HepG2 (cell line): ENCODE data around the gene RARG. TPM values are rescaled to one million over a fixed set of nuclear protein-coding genes. Genes with fewer than 3 reads are reported as not detected.
A peak's percentile ranks its signal among the peaks of the same experiment; 100 is the strongest.

ENCODE experiments used
- ASH2L ChIP-seq: fragments of 300-600, 200-600 bp; sonication (generic); IDR thresholded peaks from 2 replicates; pipeline ENCODE4 v1.7.0; 2017; ENCODE audit warnings: low read depth, mild to moderate bottlenecking, moderate library complexity, mixed read lengths, low read length; ENCODE audit not compliant: insufficient read length
- ATF4 ChIP-seq, 2 experiments: fragments of 450-650 bp in 1 of 2; sonication (generic) in 1 of 2; formaldehyde crosslinking; IDR thresholded peaks; 2 replicates each; pipeline versions ENCODE4 v1.5.0 to v1.8.0; 2020 to 2022; ENCODE audit warnings: mild to moderate bottlenecking in 1 of 2, missing genetic modification reagents in 1 of 2
- KMT2B ChIP-seq: IDR thresholded peaks from 2 replicates; pipeline ENCODE4 v1.6.1; 2016; ENCODE audit warnings: missing genetic modification reagents, missing compliant biosample characterization
- NFIC ChIP-seq: IDR thresholded peaks from 2 replicates; pipeline ENCODE4 v1.6.1; 2012; ENCODE audit warnings: mild to moderate bottlenecking, low read length, inconsistent platforms
- PRDM15 ChIP-seq: sonication (generic); formaldehyde crosslinking; IDR thresholded peaks from 2 replicates; pipeline ENCODE4 v1.4.0; 2020; ENCODE audit warnings: missing genetic modification reagents
- RELA ChIP-seq: sonication (generic); formaldehyde crosslinking; IDR thresholded peaks from 2 replicates; pipeline ENCODE4 v1.4.0; 2020; ENCODE audit warnings: missing genetic modification reagents
- RXRB ChIP-seq: IDR thresholded peaks from 2 replicates; pipeline ENCODE4 v1.6.1; 2016; ENCODE audit warnings: borderline replicate concordance, missing genetic modification reagents, missing compliant biosample characterization
- SYNCRIP ChIP-seq: fragments of 200-400 bp; formaldehyde crosslinking; IDR thresholded peaks from 2 replicates; pipeline ENCODE4 v1.6.1; 2018; ENCODE audit warnings: mild to moderate bottlenecking, low read depth, low read length; ENCODE audit not compliant: insufficient read depth
- TBP ChIP-seq: sonication (generic); formaldehyde crosslinking; IDR thresholded peaks from 2 replicates; pipeline ENCODE4 v1.5.0; 2020; ENCODE audit warnings: missing genetic modification reagents
- TFDP2 ChIP-seq: sonication (generic); formaldehyde crosslinking; IDR thresholded peaks from 2 replicates; pipeline ENCODE4 v1.4.0; 2020; ENCODE audit warnings: missing genetic modification reagents
- ZBTB40 ChIP-seq, 2 experiments: fragments of 450-650 bp in 1 of 2; sonication (generic) in 1 of 2; formaldehyde crosslinking in 1 of 2; IDR thresholded peaks; 2 replicates each; pipeline versions ENCODE4 v1.6.1 to v1.8.0; 2016 to 2022; ENCODE audit warnings: antibody characterized with exemption in 1 of 2, mild to moderate bottlenecking in 1 of 2, missing genetic modification reagents in 1 of 2
- ZNF354B ChIP-seq: sonication (generic); formaldehyde crosslinking; IDR thresholded peaks from 2 replicates; pipeline ENCODE4 v1.8.0; 2022; ENCODE audit warnings: mild to moderate bottlenecking, missing genetic modification reagents
- ZNF740 ChIP-seq: sonication (generic); formaldehyde crosslinking; IDR thresholded peaks from 2 replicates; pipeline ENCODE4 v1.4.0; 2020; ENCODE audit warnings: missing genetic modification reagents
- polyA plus RNA-seq, 8 experiments: library from polyadenylated mRNA; depleted of rRNA in 3 of 8; stranded (reverse) in 7 of 8; unstranded in 1 of 8; fragments of >200 nt; fragmentation: Illumina TruSeq in 4 of 8; extraction: Trizol in 4 of 8; gene quantifications; 2 replicates each; pipeline versions ENCODE4 v1.2.1 to v1.2.3, GENCODE V29; 2011 to 2016; ENCODE audit warnings: low read depth in 4 of 8, missing spikeins in 1 of 8, mixed read lengths in 1 of 8; ENCODE audit not compliant: insufficient read depth in 1 of 8
- total RNA-seq, 5 experiments: library from RNA; depleted of rRNA; stranded (reverse); fragments of >200 nt; fragmentation: Illumina TruSeq; extraction: Trizol; gene quantifications; 2 replicates each; pipeline ENCODE4 v1.2.3, GENCODE V29; 2016; ENCODE audit warnings: low read depth in 1 of 5

The RARG gene
- total and polyA plus RNA-seq, 2 of the 13 experiments (the other 11 are each of a cell fraction or from before 2014, with no cell fraction given), result 0.77 to 1.5 TPM

GRCh38 chr12:53267999-53268629 is 36.1 kb upstream of the RARG start, which contains the start of gene ESPL1 (continued):
- no peak for TF ChIP-seq TBP (CRISPR knock-in tag)
- peak; percentile 77 for TF ChIP-seq KMT2B
- TF ChIP-seq PRDM15 (CRISPR knock-in tag), result no peak
- peak; percentile 16; the same call in 1 of the 2 replicates for TF ChIP-seq RELA (CRISPR knock-in tag)
- TF ChIP-seq NFIC, result no peak
- 0 out of 4 replicates have a peak, but pooled peaks of 1 of the 2 experiments have one; percentile 53 for TF ChIP-seq ATF4 (CRISPR knock-in tag; IDR thresholded peaks at IDR 0.05)
- no peak for TF ChIP-seq ZBTB40 (IDR thresholded peaks at IDR 0.05)
- TF ChIP-seq ZBTB40 (CRISPR knock-in tag; IDR thresholded peaks at IDR 0.05), result peak; percentile 67; the same call in 1 of the 2 replicates
- TF ChIP-seq RXRB (CRISPR knock-in tag), result peak; percentile 45; the same call in 1 of the 2 replicates
- TF ChIP-seq TFDP2 (CRISPR knock-in tag), result peak; percentile 99
- TF ChIP-seq SYNCRIP, result no peak
- no peak for TF ChIP-seq ZNF740 (CRISPR knock-in tag)
- TF ChIP-seq ZNF354B (CRISPR knock-in tag), result no peak
- peak; percentile 55 for TF ChIP-seq ASH2L
